Left lobe of liver (tissue), 2 donors: ENCODE measurements around the gene USP14. TPM values are rescaled to one million over a fixed set of nuclear protein-coding genes. Genes with fewer than 3 reads are reported as not detected.

Experiments
- ATAC-seq: fragments of 200-7000 bp; cut with Tn5 transposase; one replicate; pipeline ENCODE4 v1.9.1; 2020; ENCODE audit warnings: mild to moderate bottlenecking, moderate library complexity
- DNase-seq: peaks from one replicate; pipeline ENCODE4 v3.0.0-alpha.2; 2020; ENCODE audit warnings: low spot score
- total RNA-seq: library from RNA; stranded (reverse); gene quantifications from one replicate; pipeline ENCODE4 v1.2.1, GENCODE V29; 2021
- donor health status: DM: no; HTN: no; CAD: no; lungs with moderate emphysema.
- donor health status: DM: no; HTN: yes; CAD: no.

USP14 gene
- total RNA-seq, 1 donor from 2014 or later, result 15.8 TPM

DNA sequence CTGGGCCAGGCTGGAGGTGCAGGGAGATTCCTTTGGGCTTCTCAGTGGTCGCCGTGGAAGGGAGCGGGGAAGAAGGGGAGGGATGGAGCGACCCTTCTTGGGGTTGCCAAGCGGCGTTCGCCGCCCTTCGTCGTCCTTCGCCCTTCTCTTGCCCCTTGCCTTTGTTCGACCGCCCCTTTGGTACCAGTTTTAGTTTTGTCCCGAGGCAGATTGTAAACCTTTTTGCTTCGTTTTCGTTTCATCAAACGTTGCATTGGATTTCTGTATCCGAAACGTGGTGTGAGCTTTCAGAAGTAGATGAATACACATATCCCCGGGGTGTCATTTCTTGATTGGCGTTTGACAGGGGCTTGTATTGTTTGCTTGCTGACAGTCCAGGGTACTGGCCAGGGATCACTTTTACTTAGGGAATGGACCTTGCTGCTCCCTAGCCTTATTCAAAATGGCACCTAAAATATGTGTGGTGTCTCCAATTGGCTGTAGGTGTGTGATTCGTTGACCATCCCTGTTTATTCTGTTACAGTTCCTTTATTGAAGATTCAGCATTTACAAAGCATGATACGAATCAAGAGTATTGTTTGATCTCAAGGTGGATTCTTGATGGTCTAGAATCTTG is 788 bp downstream of the USP14 start:
- DNase-seq, result no peak
- no peak for ATAC-seq

- no peak for DNase-seq
- ATAC-seq, result no peak
Observed at GRCh38 chr18:159933-160332, 1.6 kb downstream of the USP14 start.

DNA sequence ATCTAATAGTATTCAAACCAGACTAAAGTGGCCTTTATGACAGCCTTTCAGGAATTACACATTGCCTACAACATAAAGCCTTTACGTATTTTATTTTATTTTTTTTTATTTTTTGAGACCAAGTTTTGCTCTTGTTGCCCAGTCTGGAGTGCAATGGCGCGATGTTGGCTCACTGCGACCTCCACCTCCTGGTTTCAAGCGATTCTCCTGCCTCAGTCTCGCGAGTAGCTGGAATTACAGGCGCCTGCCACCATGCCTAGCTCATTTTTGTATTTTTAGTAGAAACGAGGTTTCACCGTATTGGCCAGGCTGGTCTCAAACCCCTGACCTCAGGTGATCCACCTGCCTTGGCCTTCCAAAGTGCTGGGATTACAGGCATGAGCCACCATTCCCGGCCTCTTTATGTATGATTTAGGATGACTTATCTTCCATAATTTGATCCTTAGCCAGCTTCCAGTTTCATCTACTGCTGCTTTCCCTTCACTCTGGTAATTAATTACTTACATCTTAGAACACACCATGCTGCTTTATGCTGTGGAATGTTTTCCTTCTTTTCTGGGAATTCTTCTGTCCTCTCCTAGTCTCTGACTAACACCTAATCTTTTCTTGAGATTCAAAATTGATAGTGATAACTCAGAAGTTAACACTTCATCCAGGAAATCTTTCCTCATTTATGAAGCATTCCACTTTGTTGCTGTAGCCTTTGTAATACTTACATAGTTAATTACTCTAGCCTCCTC is 2.6 kb downstream of the USP14 start:
- ATAC-seq, result no peak
- DNase-seq, result no peak

GRCh38 chr18:172361-172760 is 14.0 kb downstream of the USP14 start:
- ATAC-seq, result no peak
- no peak for DNase-seq

- DNase-seq (no peak), ATAC-seq (no peak)
Observed at GRCh38 chr18:179499-179898, 21.1 kb downstream of the USP14 start.

DNA sequence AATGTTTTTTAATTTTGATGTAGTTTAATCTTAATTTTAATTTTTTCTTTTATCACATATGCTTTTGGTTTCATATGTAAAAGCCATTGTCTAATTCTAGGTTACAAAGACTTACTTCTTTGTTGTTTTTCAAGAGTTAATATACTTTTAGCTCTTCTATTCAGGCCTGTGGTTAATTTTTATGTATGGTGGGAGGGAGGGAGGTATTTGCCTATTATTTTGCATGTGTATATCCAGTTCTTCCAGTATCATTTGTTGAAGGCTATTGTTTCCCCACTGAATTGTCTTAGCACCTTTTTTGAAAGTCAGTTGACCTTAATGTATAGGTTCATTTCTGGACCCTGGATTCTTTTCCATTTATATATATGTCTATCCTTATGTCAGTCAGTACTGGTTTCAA is 23.4 kb downstream of the USP14 start:
- no peak for DNase-seq
- no peak for ATAC-seq

- DNase-seq, result no peak
- ATAC-seq, result no peak
Observed at GRCh38 chr18:183769-184168, 25.4 kb downstream of the USP14 start.

DNA sequence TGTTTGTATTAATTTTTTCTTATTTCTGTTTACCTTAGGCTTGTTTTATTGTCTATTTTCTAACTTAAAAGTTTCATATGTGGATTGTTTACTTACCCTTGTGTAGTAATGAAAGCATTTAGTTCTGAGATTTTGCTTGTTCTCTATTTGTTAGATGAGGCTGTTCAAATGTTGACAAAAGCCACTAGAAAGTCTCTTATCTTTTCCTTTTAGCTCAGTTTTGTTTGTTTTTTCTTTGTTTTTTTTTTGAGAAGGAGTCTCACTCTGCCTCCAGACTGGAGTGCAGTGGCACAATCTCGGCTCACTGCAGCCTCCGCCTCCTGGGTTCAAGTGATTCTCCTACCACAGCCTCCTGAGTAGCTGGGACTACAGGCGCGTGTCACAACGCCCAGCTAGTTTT is 30.9 kb downstream of the USP14 start:
- DNase-seq (no peak), ATAC-seq (peak; percentile 41)

DNA sequence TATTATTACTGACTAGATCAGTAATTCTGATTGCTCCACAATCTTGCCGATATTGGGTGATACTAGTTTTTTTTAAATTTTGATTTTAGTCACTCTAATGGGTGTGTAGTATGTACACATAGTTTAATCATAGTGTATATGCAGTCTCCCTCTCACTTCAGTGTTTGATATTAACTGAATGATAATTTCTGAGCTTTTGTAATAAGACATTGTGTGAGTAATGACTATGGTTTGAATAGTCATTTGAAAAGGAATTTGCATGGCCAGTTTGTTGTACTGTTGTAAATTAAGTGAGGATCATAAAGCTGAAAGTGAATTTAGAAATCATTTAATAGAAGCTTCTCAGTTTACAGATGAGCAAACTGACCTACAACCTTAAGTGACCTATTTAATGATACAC is 33.4 kb downstream of the USP14 start:
- ATAC-seq, result peak; percentile 46
- no peak for DNase-seq

GRCh38 chr18:192801-193200 is 34.4 kb downstream of the USP14 start:
- ATAC-seq (no peak), DNase-seq (no peak)

DNA sequence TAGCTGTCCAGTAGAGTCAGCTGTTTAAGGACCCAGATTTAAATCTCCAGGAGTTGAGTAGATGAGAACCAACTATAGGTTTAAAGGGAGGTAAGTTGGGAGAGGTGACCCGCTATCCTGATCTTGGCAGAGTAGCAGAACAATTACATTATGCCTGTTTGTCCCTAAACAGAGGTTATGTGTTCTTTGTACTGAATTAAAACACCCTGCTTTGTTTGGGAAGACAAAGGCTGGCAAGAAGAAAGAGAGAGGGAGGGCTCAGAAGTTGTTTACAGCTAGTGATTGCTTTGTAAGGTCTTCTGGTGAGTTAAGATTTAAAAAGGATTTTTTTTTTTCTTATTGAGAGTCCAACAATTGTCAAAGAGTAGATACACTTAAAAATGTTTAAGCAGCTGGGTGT is 37.3 kb downstream of the USP14 start:
- DNase-seq, result no peak
- no peak for ATAC-seq

DNA sequence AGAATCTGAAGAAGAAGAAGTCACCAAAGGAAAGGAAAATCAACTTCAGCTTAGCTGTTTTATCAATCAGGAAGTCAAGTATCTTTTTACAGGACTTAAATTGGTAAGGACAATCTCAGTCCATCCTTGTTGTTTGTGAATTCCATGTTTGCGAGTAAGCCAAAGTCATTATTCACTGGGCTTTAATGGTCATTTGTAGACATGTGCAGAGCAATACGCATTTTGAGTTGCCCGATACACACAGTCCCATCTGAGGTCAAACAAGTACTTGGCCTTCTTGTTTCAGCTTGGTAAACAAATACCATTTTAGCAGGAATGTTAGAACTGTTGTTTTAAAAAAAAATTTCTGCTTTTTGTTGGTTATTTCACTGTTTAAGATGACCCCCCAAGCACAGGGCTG is 40.9 kb downstream of the USP14 start:
- DNase-seq (no peak), ATAC-seq (no peak)

GRCh38 chr18:199768-200167 is 41.4 kb downstream of the USP14 start:
- no peak for ATAC-seq
- no peak for DNase-seq

GRCh38 chr18:210075-210474 is 51.7 kb downstream of the USP14 start:
- no peak for DNase-seq
- ATAC-seq, result peak; percentile 65

- DNase-seq (no peak), ATAC-seq (no peak)
Observed at GRCh38 chr18:210733-211132, 52.4 kb downstream of the USP14 start.

DNA sequence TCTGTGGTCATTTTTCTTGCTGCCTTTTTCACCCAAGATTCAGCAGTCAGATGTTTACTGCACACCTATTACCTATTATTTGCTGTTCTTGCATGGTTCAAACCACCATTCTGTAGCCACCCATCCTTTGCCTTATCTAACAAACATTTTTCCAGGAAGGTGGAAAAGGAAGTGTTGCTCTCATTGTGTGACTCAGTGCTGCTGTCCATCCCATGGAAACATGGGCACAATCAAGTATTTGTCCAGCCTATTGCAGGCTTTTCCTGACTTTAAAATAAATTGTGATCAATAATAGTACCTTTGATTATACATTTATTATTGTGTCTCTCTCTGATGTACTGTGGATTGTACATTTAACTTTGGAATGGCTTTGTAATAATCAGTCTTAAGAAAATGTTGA is 53.2 kb downstream of the USP14 start:
- DNase-seq (no peak), ATAC-seq (no peak)

GRCh38 chr18:212780-213179 is 54.4 kb downstream of the USP14 start:
- ATAC-seq, result no peak
- no peak for DNase-seq

- no peak for DNase-seq
- no peak for ATAC-seq
Observed at GRCh38 chr18:213505-213904, 55.1 kb downstream of the USP14 start.

GRCh38 chr18:213966-214365 is 55.6 kb downstream of the USP14 start:
- ATAC-seq (no peak), DNase-seq (no peak)

- no peak for DNase-seq
- no peak for ATAC-seq
Observed at GRCh38 chr18:215448-216010, 57.2 kb downstream of the USP14 start.

DNA sequence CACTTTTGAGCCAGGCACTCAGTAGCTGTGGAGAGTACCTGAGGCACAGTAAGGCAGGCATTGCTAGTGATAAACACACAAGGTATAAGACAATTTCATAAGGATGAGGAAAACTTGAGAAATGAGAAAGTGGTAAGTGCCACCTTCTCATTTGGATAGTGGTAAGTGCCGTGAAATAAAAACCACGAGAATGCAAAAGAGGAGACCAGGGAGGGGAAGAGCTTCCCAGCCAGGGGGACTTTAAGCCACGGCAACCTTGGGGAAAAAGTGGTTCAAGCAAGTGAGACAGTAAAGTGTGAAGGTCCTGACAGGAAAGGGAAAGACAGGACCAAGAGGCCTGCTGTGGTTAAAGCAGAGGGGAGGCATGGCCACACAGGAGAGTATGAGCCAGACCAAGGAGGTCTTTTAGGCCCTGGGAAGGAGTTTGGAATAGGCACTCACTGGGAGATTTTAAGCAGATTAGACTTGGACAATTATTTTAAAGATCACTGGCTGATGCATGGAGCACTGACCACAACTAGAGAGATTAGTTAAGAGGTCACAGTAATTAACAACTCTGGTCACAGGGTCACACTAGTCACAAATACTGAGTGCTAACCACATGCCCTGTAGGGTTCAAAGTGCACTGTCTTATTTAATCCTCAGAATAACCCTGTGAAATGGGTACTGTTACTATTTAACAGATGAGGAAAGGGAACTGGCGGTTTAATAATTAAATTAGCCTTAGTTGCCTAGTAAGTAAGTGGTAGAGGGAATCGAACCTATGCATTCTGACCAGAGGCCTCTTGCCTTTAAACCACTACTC is 59.4 kb downstream of the USP14 start:
- ATAC-seq (peak; percentile 45), DNase-seq (no peak)

GRCh38 chr18:220708-221107 is 62.4 kb downstream of the USP14 start:
- DNase-seq (no peak), ATAC-seq (no peak)
